T-helper 1 cell (primary cell): ENCODE measurements around the gene MRPL36.

Experiments used
- DNase-seq, 5 donors: peaks; one replicate each; pipeline ENCODE4 v3.0.0-alpha.2; 2012 to 2020

Gene MRPL36

DNA sequence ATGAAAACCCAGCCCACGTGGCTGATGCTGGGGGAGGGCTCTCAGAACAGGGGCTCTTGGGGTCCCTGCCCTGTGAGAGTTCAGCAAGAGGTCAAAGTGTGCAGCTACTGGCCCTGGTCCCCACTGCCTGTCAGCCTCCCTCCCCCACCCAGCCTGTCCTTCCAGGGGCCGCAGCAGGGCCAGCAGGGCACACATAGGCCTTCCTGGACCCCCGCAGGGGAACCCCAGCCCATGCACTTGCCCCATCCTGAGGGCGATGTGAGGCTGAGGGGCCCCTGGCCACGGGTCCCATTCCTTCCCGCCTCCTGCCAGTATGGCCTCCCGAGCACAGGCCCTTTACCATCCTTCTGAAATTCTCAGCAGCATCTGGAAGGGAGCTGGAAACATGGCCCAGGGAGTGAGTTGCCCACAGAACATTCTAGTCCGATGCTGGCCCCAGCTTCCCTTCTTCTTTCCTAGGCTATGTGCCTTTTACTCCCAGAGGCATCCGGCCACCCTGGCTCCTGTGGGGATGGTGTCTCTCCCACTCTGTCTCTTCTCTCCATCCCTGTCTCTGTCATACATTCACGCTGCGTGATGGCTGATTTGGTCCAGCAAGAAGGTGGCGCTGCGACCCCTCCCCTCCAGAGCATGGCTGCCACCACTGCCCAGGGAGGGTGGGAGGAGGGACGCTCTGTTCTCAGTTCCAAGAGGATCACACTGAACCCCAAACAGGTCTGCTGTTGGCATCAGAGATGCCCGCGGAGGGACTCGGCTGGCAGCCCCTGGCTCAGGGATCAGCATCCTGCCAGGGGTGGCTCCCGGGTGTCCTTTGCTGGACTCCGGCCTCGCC lies 19.6 kb downstream of the MRPL36 start:
- no peak for DNase-seq

DNA sequence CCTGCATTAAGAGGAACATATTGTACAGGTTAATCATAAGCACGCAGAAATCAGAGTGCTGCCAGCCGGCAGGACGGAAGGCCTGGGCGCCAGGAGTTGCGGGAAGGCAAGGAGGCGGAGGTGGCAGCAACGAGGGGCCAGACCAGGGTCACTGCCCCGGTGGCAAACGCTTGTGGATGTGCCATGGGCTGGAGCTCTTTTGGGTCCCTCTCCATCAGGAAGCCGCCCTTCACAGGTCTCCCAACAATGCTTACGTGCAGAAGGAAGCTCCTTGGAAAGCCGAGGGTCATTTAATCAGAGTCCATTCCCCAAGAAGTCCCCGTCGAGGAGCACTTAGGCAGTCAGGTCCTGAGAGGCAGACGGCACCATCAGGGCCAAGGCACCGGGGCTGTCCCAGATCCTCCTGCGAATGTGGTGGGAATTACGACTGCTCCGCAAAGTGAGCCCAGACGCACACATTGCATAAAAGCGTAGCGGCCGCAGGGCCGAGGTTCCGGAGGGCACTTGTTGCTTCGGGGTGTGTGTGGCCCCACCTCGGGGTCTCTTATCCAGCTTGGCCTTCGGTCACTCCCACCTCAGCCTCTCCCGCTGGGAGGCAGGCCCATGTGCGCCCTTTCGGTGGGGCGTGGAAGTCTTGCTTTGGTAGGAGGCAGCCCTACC lies 20.5 kb downstream of the MRPL36 start:
- no peak for DNase-seq

DNA sequence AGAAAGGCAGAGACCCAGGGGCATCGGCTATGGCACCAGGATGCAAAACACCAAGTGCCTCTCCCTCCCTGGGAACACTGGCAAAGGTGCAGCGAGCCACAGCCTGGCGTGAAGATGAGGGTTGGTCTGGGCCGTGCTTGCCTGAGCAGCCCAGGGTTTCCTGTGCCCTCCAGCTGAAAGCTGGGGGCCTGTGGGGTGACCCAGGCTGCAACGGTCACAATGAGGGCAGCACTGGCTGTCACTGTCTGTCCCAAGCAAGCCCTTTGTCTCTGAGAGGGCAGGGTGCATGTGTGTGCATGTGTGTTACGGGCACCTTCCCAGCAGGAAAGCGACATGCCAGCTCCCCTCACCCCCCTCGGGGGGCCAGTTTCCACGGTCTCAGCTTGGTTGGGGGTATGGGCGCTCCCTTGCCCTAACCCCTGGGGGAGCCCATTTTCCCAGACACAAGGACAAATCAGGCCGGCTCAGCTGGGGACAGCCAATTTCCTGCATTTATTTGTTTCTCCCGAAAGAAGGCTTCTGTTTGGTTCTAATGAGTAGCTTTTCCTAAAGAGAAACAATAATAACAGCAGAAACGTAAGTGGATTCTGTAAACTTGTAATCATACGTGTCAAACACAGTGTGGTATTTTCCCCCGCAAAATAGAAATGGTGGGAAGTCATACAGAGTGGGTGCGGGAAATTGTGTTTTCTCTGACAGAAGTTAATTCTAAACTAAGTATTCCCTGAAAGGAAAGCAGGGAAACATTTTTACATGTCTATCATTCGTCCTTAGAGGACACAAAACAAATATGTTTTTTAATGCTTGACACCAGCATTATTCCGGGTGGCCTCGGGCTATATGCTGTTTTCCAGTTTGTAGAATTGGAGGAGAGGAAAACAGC lies 21.3 kb downstream of the MRPL36 start:
- DNase-seq: no peak

DNA sequence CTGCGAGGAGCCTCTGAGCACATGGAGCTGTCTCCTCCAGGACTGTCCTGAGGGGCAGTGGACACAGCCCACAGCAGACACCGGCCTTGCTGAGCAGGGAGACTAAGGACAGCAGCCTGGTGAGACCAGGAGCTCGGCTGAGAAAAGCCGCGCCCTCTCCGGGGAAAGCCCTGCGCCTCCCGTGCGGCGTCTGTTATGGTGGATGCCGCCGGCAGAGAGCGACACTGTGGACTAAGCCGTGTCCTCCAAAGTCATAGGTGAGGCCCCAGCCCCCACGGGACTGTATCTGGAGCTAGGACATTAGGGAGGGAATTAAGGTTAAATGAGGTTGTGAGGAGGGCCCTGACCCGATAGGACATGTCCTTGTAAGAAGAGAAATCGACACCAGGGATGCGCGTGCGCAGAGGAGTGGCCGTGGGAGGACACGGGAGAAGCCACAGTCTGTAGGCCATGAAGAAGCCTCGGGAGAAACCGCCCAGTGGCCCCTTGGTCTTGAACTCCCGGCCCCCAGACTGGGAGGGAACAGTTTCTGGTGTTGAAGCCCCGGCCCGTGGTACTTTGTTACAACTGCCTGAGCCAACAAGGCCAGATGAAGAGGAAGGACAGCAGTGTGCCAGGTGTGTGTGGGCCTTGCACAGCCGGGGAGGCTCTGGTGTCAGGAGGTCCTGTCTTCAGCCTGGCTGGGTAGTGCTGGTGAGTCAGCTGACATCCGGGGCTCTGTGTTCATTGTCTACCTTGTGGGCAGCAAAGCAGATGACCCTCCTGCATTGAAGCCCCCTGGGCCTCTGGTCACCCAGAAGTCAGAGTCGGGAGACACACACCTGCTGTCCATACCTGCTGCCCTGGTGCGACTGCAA lies 22.1 kb downstream of the MRPL36 start:
- DNase-seq: no peak

DNA sequence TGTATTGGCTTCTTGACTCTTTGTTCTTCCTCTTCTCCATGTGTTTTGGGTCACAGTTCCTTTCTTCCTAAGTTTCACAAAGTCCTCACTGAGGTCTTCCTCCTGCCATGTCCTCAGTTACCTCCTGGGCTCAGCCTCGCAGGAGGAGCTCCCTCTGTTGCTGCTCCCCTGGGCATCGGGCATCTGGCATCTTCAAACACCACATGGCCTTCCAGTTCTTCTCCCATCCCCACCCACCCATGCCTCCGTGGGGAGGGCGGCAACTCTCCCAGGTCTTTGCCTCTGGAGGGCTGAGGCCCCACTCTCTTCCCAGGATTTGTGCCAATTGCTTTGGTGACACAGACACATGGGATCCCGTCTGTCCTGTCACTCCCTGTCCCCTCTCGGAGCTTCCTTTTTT lies 22.8 kb downstream of the MRPL36 start:
- no peak for DNase-seq

DNA sequence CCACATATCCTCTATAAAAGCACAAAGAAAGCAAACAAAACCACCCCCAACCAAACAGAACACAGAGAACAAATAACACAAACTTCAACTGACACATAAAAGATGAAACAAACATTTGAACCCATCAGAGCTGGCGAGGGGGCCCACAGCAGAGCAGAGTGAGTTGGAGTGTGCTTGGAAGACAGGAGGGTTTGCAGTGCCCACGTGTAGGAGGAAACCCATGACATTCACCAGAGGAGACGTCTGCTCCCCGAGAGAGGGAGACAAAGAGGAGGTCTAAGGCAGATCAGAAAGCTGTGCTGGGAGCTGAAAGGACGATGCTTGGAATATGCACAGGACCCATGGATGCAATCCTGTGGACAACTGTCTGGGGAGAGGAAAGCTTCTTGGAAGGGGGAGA lies 27.0 kb downstream of the MRPL36 start:
- no peak for DNase-seq

DNA sequence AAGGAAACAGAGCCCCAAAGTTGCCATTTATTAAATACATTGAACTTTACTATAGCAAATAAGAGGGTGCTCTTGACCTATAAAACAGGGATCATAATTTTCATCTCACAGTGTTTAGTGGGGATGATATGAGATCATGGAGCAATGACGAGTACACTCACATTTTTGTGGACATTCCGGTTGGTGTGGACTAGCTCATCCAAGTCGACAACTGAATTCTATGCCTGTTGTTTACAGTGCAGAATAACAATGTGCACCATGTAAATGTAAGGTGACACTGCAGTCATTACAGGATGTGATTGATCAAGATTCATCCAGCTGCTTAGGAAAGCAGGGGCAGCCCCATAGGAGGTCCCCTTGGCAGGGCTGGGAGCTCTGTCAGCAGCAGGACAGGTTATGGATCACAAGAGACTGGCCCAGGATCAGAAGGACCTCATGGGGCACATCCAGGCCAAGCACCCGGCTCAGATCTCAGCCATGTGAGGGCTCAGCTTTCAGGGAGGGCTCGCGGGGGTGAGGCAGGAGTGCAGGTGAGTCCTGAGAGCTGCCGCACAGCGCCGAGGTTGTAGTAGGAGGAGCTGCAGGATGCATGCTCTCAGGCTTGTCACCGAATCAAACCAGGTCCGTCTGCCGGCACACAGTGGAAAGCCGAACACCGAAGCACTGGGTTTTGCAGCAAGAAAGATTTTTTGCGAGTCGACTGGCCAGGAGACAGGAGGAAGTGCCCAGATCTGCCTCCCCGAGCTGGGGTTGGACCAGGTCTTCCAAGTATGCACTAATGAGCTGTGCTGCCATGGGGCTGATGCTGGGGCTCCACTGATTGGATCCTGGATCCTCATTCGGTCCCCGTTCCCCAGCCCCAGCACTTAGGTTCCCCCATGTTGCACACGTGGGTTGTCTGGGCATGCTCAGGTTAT lies 28.2 kb downstream of the MRPL36 start:
- no peak for DNase-seq

DNA sequence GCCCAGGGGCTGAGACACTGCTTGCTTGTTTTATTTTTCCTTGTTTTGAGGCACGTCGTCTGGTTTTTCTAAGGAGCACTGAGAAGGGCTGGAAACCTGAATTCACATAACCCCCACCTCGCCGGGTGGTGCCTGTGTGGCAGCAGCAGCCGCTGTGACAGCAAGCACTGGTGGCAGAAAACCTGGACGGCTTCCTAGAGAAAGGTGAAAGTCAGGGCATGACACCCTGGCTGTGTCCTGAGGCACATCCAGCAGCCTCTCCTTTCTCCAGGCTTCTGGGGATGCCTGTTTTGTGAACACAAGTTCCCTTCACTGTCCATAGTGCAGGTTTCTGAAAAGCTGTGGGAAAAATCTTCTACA lies 29.2 kb downstream of the MRPL36 start:
- no peak for DNase-seq

DNA sequence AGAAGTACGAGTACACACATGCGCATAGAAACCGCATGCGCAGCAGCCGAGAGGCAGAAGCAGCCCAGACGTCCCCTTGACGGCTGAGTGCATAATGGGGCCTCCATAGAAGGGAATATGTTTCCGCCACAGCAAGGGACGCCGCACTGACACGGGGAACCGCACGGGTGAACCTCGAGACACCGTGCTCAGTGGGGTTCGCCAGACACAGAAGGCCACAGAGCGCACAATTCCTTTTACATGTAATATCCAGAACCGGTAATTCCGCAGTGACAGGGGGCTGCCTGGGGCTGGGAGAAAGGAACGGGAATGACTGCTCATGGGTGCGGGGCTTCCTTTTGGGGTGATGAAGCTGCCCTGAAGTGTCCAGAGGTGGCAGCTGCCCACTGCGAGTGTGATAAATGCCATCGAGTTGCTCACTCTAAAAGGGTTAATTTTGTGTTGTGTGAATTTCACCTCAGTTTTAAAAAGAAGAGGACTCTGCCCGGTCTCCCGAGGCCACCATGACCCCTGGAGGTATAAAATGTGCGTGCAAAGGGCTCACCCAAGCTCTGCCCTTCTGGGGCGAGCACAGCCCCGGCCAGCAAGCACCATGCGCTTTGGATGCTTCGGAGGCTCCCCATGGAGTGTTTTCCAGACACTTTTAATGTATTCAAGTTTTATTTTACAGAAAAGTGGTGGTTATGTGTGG lies 29.7 kb downstream of the MRPL36 start:
- no peak for DNase-seq

DNA sequence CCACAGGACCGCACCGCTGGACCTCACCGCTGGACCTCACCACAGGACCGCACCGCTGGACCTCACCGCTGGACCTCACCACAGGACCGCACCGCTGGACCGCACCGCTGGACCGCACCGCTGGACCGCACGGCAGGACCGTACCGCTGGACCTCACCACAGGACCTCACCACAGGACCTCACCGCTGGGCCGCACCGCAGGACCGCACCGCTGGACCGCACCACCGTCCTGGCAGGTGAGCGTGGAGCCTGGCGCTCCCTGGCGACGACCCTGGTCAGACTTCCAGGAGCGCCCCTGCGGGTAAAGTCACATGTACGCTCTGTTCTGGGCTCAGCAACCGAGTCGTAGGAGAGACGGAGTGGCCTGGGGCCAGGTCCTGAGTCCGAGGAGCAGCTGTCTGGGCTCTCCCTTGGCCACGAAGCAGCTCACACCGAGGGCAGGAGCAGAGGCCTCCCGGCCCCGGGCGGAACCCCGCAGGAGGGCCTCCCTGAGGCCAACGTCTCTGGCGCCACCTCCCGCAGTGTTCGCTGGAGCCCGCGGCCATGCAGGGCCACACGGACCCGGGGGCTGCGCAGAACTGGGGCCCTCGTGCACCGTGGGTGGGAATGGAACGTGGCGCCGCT lies 30.5 kb downstream of the MRPL36 start:
- no peak for DNase-seq

DNA sequence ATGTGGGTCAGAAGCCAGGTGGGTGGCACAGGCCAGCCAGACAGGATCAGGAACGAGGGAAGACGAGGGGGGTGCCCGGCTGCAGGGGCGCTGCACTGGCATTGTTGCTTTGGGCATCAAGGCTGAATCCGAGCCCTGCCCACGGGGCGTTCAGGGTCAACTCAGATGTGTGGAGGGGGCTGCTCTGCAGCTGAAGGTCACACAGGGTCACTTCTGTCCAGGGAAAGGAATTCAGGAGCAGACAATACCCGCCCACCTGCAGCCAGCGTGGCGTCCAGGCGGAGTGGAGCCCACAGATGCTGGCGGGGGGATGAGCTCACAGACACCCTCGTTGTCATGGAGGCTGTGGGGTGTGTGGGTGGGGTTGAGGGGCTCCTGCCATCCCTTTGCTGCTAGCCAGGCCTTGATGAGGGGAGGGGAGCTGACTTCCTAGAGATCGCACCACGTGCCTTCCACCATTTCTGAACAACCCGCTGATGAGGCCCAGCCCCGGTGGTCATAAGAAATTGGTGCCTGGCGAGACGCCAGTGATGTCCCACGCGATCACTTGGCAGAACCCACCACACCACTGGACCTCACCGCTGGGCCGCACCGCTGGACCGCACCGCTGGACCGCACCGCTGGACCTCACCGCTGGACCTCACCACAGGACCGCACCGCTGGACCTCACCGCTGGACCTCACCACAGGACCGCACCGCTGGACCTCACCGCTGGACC lies 31.2 kb downstream of the MRPL36 start:
- no peak for DNase-seq

DNA sequence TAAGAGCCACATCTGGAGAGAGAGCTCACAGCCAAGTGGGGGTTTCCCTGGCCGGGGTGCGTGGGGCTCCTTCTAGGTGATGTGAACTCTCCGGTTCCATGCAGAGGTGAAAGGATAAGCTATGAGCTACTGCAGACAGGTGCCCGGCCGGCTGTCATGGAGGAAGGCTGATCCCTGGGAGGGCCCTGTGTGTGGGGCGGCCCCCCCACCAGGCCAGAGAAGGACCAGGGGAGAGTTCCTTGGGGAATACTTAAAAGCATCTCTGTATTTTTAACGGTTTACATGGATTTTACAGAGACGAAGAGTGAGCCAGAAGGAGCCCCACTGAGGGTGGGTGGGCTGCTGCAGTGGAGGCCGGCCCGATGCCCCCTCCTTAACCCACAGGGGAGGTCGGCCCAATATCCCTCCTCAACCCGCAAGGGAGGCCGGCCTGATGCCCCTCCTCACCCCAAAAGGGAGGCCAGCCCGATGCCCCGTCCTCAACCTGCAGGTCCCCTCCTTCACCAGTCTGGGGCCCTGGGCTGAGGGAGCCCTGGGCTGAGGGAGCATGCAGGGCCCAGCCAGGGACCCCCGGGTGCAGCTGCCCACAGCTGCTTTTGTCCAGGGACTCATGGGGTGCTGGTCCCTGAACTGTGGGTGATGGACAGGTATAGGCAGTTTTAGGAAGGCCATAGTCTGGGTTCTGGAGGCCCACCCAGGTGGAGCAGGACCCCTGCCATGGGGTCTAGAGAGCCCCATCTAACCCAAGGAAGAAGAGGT lies 31.9 kb downstream of the MRPL36 start:
- no peak for DNase-seq

DNA sequence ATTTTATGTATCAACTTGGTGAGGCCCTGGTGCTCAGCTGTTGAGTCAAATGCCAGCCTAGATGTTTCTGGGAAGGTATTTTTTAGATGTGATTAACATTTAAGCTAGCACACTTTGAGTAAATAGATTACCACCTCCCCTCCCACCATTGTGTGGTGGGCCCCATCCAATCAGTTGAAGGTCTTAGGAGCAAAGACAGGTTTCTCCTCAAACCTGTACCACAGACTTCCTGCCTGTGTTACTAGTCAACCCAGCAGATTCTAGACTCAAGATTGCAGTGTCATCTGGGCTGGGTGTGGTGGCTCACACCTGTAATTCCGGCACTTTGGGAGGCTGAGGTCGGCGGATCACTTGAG lies 33.8 kb downstream of the MRPL36 start:
- no peak for DNase-seq

DNA sequence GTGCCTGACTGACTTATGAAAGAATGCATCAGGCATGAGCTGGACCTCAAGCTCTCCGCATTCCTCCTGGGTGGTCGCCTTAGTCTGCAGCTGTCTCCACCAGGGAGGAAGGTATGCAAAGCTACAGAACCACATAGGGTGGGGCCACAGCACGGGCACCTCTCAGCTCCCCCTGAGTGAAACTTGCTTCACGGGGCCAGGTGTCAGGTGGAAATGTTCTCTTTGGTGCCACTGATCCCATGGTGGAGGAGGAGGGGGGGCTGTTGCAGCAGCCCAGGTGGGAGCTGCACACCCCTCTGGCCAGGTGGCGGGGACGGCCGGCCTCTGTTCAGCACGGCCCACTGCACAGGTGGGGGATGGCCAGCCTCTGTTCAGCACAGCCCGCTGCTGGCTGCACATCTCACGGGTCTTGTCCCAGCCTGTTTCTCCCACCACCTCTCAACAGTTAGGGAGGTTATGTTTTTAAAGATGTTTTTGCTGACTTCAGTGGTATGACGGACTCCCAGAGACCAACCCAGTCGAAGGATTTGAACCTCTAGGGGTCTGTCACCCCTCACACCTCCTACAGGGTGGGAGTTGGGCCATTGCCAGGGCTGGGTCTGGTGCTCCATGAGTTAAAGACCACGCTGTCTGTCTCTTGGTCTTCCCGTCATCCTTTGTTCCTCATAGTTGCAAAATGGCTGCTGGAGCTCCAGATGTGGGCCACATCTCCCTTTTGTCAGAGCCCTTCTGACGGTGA lies 34.3 kb downstream of the MRPL36 start:
- DNase-seq: no peak

DNA sequence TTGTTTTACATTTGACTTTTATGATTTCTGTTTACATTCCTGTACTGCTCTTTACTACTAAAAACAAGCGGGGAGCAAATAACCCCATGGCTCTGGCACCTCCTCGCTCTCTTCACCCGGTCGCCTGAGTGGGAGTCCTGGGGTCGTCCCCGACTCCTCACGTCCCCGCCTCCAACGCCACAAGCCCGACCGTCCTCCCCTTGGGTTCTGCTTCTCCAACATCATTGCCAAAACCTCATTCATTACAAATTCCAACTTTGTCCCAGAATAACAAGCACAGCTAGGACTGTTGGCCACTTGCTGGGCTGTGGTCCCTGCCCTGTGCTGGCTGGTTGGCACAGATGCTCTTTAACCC lies 35.1 kb downstream of the MRPL36 start:
- DNase-seq: no peak

DNA sequence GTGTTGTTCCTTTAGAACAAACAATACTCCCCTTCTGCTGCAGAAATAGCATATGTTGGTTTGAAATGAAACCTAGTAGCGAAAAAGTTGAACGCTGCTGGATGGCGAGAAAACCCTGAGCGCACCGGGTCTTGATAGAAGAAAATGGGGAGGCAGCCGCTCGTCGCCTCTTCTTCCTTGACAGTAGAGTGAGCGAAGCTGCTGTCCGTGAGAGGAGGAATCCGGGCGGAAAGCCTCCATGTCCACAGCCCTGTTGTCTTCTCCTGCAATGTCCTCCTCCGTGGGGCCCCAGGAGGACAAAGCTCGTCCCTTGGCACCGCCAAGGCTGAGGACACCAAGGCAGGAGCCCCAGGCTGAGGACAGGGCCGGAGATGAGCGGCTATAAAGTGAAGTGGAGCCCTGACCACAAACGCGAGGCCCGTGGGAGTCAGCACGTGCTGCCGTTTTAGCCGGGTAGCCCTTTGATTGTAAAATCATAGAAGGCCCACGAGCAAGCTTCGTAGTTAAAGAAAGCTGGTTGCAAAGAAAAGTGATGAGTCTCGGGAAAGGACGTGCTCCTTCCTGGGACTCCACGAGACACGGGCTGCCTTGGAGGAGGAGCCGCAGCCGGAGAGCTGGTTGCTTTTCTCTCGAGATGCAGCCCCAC lies 35.6 kb downstream of the MRPL36 start:
- no peak for DNase-seq

DNA sequence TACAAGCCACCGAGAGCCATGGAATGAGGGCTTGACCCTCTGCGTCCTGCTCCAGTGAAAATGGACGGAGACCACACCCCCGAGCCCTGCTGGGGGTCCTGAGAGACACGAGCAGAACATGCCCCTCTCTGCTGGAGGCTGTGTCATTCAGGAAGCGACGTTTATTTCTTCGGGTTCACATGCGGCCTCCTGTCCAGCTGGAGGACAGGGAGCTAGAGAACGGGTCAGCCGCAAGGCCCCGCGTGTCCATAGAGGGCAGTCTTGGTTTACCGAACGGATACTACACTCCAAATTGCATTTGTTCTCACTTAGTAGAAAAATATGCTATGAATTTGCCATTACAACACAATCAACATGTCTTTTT lies 36.1 kb downstream of the MRPL36 start:
- peak in 3 of 5 donors; percentile 17 to 30 (median 21) for DNase-seq
